Measurements from ENCODE around the gene SBK1. TPM values are rescaled to one million over a fixed set of nuclear protein-coding genes. Genes with fewer than 3 reads are reported as not detected.

Gene SBK1
- total RNA-seq, 2 donors from 2014 or later, result 0.81 to 0.92 TPM

DNA sequence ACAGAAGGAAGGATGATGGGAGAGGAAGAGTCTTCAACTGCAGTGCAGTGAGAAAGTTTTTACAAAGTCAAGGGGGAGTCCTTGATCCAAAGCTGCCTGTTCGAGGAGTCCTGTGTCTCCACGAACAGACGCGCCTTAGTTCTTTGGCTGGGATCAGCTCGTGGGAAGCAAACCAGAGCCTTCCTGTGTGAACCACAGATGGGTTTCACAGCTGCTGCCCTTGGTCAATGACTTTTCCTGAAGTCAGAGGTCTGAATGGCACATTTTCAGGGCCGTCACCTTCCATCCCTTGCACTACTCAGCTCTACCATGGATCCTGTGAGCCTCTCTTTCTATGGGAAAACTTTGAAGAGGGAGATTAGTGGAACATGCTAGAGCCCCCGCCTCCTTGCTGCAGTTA lies 4.2 kb upstream of the SBK1 start:
- H3K36me3 ChIP-seq, result no peaks in the 10 kb centered on the region
- H3K4me3 ChIP-seq, result no peak overlapping the region
- no peaks in the 10 kb centered on the region for H3K9me3 ChIP-seq
- H3K4me1 ChIP-seq (ENCODE audit: control insufficient read depth in 1 of 2, low read depth in 2 of 2), result peaks cover 5 to 6% of the 10 kb centered on the region in 2 donors
- TF ChIP-seq, protein P1, sequence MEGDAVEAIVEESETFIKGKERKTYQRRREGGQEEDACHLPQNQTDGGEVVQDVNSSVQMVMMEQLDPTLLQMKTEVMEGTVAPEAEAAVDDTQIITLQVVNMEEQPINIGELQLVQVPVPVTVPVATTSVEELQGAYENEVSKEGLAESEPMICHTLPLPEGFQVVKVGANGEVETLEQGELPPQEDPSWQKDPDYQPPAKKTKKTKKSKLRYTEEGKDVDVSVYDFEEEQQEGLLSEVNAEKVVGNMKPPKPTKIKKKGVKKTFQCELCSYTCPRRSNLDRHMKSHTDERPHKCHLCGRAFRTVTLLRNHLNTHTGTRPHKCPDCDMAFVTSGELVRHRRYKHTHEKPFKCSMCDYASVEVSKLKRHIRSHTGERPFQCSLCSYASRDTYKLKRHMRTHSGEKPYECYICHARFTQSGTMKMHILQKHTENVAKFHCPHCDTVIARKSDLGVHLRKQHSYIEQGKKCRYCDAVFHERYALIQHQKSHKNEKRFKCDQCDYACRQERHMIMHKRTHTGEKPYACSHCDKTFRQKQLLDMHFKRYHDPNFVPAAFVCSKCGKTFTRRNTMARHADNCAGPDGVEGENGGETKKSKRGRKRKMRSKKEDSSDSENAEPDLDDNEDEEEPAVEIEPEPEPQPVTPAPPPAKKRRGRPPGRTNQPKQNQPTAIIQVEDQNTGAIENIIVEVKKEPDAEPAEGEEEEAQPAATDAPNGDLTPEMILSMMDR (IDR thresholded peaks at IDR 0.05), result no peak
- DNase-seq (ENCODE audit: low spot score), result no peak
- ATAC-seq (ENCODE audit: insufficient number of reproducible peaks, low FRiP score, low read depth), result no peak
- no peak overlapping the region for H3K27ac ChIP-seq
- no peaks in the 10 kb centered on the region for H3K27me3 ChIP-seq (replicated peaks; ENCODE audit: insufficient read depth)

DNA sequence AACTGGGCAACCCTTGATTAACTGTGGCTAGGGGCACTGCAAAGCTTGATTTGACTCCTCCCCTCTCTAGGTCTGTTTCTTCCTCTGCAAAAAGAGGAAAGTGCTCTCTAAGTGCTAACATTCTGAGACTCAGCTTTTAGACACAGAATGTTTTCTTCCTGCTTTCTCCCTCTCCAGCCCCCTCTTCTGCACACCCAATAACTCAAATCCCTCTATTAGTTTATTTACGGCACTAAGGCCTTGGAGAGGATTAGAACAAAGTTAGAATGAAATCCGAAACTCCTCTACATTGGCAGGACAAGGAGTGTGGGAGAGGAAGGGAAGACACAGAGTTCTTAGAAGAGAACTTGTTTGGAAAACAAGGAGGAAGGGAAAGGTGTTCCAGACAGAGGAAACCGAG lies 3.3 kb upstream of the SBK1 start:
- no peak overlapping the region for H3K4me3 ChIP-seq
- DNase-seq (ENCODE audit: low spot score) (no peak), ATAC-seq (ENCODE audit: insufficient number of reproducible peaks, low FRiP score, low read depth) (no peak)
- TF ChIP-seq, protein P1 (IDR thresholded peaks at IDR 0.05), result no peak
- no peaks in the 10 kb centered on the region for H3K36me3 ChIP-seq
- H3K27me3 ChIP-seq (replicated peaks; ENCODE audit: insufficient read depth), result no peaks in the 10 kb centered on the region
- H3K4me1 ChIP-seq (ENCODE audit: control insufficient read depth in 1 of 2, low read depth in 2 of 2), result peaks cover 6 to 10% of the 10 kb centered on the region in 2 donors
- H3K9me3 ChIP-seq, result no peaks in the 10 kb centered on the region
- no peak overlapping the region for H3K27ac ChIP-seq

DNA sequence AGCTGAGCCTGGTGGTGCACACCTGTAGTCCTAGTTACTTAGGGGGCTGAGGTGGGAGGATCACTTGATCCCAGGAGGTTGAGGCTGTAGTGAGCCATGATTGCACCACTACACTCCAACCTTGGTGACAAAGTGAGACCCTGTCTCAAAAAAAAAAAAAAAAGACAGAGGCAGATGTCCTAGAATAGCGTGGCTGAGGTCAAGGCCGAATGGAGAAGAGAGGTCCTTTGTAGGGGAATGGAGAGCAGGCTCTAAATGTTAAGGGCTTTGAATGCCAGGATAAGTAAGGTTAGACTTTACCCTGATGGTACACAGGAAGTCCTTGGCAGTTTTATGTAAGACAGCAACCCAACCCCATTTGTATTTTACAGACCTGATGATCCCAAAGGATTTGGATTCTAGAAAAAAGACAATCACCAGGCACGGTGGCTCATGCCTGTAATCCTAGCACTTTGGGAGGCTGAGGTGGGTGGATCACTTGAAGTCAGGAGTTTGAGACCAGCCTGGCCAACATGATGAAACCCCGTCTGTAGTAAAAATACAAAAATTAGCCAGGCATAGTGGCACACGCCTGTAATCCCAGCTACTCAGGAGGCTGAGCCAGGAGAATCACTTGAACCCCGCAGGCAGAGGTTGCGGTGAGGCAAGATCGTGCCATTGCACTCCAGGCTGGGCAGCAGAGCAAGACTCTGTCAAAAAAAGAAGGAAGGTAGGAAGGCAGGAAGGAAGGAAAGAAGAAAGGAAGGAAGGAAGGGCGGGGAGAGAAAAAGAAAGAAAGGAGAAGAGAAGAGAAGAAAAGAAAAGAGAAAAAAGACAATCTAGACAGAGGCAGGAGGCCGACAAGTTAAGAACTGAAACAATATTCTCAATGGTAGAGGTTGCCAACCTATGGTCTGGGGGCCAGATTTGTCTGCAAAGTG lies 2.1 kb upstream of the SBK1 start:
- H3K27ac ChIP-seq, result no peak overlapping the region
- peaks cover 6 to 10% of the 10 kb centered on the region in 2 donors for H3K4me1 ChIP-seq (ENCODE audit: control insufficient read depth in 1 of 2, low read depth in 2 of 2)
- TF ChIP-seq, protein P1 (IDR thresholded peaks at IDR 0.05), result no peak
- no peaks in the 10 kb centered on the region for H3K27me3 ChIP-seq (replicated peaks; ENCODE audit: insufficient read depth)
- H3K36me3 ChIP-seq, result no peaks in the 10 kb centered on the region
- DNase-seq (ENCODE audit: low spot score), result no peak
- no peak for ATAC-seq (ENCODE audit: insufficient number of reproducible peaks, low FRiP score, low read depth)
- no peak overlapping the region for H3K4me3 ChIP-seq
- no peaks in the 10 kb centered on the region for H3K9me3 ChIP-seq

DNA sequence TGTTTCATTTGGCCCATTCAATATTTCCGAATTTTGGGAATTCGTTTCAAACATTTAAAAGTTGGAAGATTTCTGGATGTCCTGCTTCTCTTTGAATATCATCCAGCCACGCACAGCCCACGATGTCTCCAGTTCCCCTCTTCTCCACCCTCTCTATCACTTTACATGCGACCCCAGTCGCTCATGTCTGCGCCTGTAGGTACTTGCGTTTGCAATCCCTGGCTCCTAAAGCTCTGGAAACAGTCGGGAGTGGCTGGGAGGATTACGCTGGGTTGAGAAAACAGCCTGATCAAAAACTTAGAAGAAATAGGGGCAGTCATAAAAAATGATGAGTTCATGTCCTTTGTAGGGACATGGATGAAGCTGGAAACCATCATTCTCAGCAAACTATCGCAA lies 1.5 kb upstream of the SBK1 start:
- Histone ChIP-seq H3K27ac (no peak overlapping the region), H3K27me3 (replicated peaks; ENCODE audit: insufficient read depth) (no peaks in the 10 kb centered on the region), H3K36me3 (no peaks in the 10 kb centered on the region), H3K4me1 (ENCODE audit: control insufficient read depth in 1 of 2, low read depth in 2 of 2) (peaks cover 6 to 10% of the 10 kb centered on the region in 2 donors), H3K9me3 (no peaks in the 10 kb centered on the region), H3K4me3 (no peak overlapping the region)
- DNase-seq (ENCODE audit: low spot score) (no peak), ATAC-seq (ENCODE audit: insufficient number of reproducible peaks, low FRiP score, low read depth) (no peak)
- TF ChIP-seq, protein P1 (IDR thresholded peaks at IDR 0.05), result no peak

DNA sequence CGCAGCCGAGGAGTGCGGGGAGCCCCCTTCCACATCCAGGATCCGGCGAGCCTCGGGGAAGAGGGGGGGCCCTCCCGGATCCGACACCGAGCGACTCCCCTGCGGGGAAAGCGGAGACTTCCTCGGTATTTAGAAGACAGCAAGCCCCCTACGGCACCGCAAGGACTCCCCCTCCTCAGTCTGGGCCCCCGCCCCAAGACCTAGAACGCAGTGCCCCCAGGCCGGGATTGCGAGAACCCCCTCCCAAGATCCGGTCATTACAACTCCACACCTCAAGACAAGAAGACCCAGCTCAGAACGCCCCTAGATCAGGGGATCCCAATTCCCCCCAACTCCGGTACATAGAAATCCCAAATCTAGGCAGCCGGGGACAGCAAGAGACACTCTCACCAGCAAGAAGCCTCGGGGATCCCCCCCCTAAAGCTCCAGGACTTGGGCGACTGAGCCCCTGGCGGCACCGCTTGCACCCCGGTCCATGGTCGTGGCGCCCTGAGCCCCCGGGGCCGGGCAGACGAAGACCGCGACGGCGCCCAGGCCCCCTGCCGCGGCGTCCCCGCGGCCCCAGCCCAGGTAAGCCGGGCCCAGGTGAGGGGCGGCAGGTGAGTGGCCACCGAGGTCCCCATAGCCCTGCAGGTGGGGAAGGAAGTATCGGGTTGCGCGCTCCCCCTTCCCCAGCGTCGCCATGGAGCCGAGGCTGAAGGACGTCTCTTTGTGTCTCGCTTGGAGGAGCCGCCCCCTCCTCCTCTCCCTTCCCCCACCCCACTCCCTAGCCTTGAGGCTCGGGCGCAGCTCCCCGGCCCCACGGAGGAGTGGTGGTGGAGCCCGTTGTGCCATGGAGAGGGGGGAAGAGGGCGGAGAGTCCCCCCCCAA lies 641 bp downstream of the SBK1 start:
- ATAC-seq (ENCODE audit: insufficient number of reproducible peaks, low FRiP score, low read depth) (no peak), DNase-seq (ENCODE audit: low spot score) (no peak)
- Histone ChIP-seq H3K4me1 (ENCODE audit: control insufficient read depth in 1 of 2, low read depth in 2 of 2) (peaks cover 6 to 10% of the 10 kb centered on the region in 2 donors), H3K4me3 (peak overlapping the region; percentile 76), H3K36me3 (no peaks in the 10 kb centered on the region), H3K27ac (no peak overlapping the region), H3K9me3 (no peaks in the 10 kb centered on the region), H3K27me3 (replicated peaks; ENCODE audit: insufficient read depth) (no peaks in the 10 kb centered on the region)
- TF ChIP-seq, protein P1 (IDR thresholded peaks at IDR 0.05), result no peak
